PC-3 (cell line): ENCODE measurements around the gene NEU4.

Experiments used
- EZH2 ChIP-seq: fragments of 300-600 bp; sonication (generic); IDR thresholded peaks from one replicate; pipeline ENCODE4 v1.6.1; 2017; ENCODE audit warnings: antibody characterized with exemption, mild to moderate bottlenecking, low read length; ENCODE audit not compliant: unreplicated experiment
- EZH2phosphoT487 ChIP-seq: fragments of 300-600 bp; sonication (generic); IDR thresholded peaks from 2 replicates; pipeline ENCODE4 v1.6.1; 2018; ENCODE audit warnings: mild to moderate bottlenecking, antibody characterized with exemption, low read length, borderline replicate concordance
- TF ChIP-seq, protein P1 (sequence below): fragments of 300-600 bp; sonication (generic); conservative IDR thresholded peaks from 2 replicates; pipeline ENCODE4 v1.5.1; 2017; ENCODE audit warnings: antibody characterized with exemption, low read depth, mild to moderate bottlenecking, low read length

DNA sequence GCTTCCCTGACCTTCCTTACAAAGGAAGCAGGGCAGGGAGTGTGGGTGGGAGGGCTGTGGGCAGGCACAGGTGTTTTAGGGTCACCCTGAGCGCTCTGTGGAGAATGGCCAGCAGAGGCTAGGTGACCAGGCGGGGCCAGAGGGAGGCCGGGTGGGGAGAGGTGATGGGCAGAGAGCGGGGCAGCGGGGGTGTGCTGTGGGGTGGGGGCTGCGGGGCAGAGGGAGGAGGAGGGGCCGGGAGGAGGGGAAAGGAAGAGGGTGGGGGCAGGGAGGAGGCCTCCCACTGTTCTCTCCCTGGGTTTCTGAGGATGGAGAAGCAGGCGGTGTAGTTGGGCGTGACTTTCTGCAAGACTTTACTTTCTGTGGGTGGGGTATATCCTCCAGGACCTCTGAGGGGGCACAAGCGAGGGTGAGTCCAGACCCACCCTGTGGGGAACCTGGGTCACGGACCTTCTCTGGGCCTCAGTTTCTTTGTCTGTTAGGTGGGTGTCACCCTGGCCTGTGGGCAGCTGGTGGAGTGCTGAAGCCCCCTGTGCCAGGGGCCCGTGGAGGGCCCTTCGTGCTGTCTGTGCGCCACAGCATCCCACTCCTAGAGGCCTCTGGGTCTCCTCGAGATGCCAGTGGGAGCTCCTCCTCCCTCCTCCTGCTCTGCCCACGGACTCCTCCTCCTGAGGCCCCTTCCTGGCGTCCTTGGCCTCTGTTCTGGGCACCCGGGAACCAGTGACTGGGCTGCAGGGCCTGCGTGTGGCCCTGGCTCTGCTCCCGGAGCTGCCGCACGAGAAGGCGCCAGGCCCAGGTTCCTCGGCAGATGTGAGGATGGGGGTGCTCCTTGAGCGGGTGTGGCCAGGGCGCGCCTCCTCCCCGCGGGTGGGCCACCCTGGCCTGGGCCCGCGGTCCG is 6.3 kb upstream of the NEU4 start:
- TF ChIP-seq EZH2: no peak
- TF ChIP-seq, protein P1, sequence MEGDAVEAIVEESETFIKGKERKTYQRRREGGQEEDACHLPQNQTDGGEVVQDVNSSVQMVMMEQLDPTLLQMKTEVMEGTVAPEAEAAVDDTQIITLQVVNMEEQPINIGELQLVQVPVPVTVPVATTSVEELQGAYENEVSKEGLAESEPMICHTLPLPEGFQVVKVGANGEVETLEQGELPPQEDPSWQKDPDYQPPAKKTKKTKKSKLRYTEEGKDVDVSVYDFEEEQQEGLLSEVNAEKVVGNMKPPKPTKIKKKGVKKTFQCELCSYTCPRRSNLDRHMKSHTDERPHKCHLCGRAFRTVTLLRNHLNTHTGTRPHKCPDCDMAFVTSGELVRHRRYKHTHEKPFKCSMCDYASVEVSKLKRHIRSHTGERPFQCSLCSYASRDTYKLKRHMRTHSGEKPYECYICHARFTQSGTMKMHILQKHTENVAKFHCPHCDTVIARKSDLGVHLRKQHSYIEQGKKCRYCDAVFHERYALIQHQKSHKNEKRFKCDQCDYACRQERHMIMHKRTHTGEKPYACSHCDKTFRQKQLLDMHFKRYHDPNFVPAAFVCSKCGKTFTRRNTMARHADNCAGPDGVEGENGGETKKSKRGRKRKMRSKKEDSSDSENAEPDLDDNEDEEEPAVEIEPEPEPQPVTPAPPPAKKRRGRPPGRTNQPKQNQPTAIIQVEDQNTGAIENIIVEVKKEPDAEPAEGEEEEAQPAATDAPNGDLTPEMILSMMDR: no peak
- TF ChIP-seq EZH2phosphoT487: no peak
